HepG2 (cell line): Measurements from ENCODE around the gene CRTC2. TPM values are rescaled to one million over a fixed set of nuclear protein-coding genes. Genes with fewer than 3 reads are reported as not detected.

Experiments
- ATM ChIP-seq: fragments of 450-650 bp; IDR thresholded peaks from 2 replicates; pipeline ENCODE4 v1.7.1; 2017; ENCODE audit warnings: mild to moderate bottlenecking, borderline replicate concordance
- CHD4 ChIP-seq: fragments of 200-600 bp; sonication (generic); IDR thresholded peaks from 2 replicates; pipeline ENCODE4 v1.7.0; 2017; ENCODE audit warnings: mild to moderate bottlenecking, low read length, borderline replicate concordance
- KAT2B ChIP-seq: fragments of 150-350 bp; IDR thresholded peaks from 2 replicates; pipeline ENCODE4 v1.6.1; 2014; ENCODE audit warnings: low read depth, low read length, borderline replicate concordance
- NR1H2 ChIP-seq: sonication (generic); formaldehyde crosslinking; IDR thresholded peaks from 2 replicates; pipeline ENCODE4 v1.8.1; 2022; ENCODE audit warnings: low read depth, missing genetic modification reagents, borderline replicate concordance
- RCOR2 ChIP-seq: IDR thresholded peaks from 2 replicates; pipeline ENCODE4 v1.6.1; 2016; ENCODE audit warnings: missing biosample characterization, missing genetic modification reagents
- SOX5 ChIP-seq: IDR thresholded peaks from 2 replicates; pipeline ENCODE4 v1.6.1; 2016; ENCODE audit warnings: borderline replicate concordance
- TAF1 ChIP-seq: sonication (generic); formaldehyde crosslinking; IDR thresholded peaks from 2 replicates; pipeline ENCODE4 v1.4.0; 2020; ENCODE audit warnings: missing genetic modification reagents
- ZNF17 ChIP-seq: sonication (generic); formaldehyde crosslinking; IDR thresholded peaks from 2 replicates; pipeline ENCODE4 v1.5.0; 2020; ENCODE audit warnings: mild to moderate bottlenecking, missing genetic modification reagents
- ZNF205 ChIP-seq: IDR thresholded peaks from 2 replicates; pipeline ENCODE4 v1.6.1; 2018; ENCODE audit warnings: missing biosample characterization, missing genetic modification reagents
- ZNF407 ChIP-seq: sonication (generic); formaldehyde crosslinking; IDR thresholded peaks from one replicate; pipeline ENCODE4 v1.5.1; 2020; ENCODE audit warnings: mild to moderate bottlenecking, missing genetic modification reagents; ENCODE audit errors: not compliant biosample characterization
- ZNF7 ChIP-seq: IDR thresholded peaks from 2 replicates; pipeline ENCODE4 v1.6.1; 2016; ENCODE audit warnings: missing biosample characterization, missing genetic modification reagents
- ZNF776 ChIP-seq: sonication (generic); formaldehyde crosslinking; IDR thresholded peaks from 2 replicates; pipeline ENCODE4 v1.4.0; 2020; ENCODE audit warnings: mild to moderate bottlenecking, missing genetic modification reagents
- polyA plus RNA-seq, 8 experiments: library from polyadenylated mRNA; depleted of rRNA in 3 of 8; stranded (reverse) in 7 of 8; unstranded in 1 of 8; fragments of >200 nt; fragmentation: Illumina TruSeq in 4 of 8; extraction: Trizol in 4 of 8; gene quantifications; 2 replicates each; pipeline versions ENCODE4 v1.2.1 to v1.2.3, GENCODE V29; 2011 to 2016; ENCODE audit warnings: low read depth in 4 of 8, missing spikeins in 1 of 8, mixed read lengths in 1 of 8; ENCODE audit not compliant: insufficient read depth in 1 of 8
- total RNA-seq, 5 experiments: library from RNA; depleted of rRNA; stranded (reverse); fragments of >200 nt; fragmentation: Illumina TruSeq; extraction: Trizol; gene quantifications; 2 replicates each; pipeline ENCODE4 v1.2.3, GENCODE V29; 2016; ENCODE audit warnings: low read depth in 1 of 5
- TF ChIP-seq, protein P1 (sequence below): sonication (generic); formaldehyde crosslinking; IDR thresholded peaks from 2 replicates; pipeline ENCODE4 v1.8.0; 2022; ENCODE audit warnings: low read depth, missing genetic modification reagents
- TF ChIP-seq, protein P2 (sequence below): sonication (generic); formaldehyde crosslinking; conservative IDR thresholded peaks from 2 replicates; pipeline ENCODE4 v1.4.0; 2020; ENCODE audit warnings: missing genetic modification reagents
- TF ChIP-seq, protein P3 (sequence below): sonication (generic); formaldehyde crosslinking; IDR thresholded peaks from 2 replicates; pipeline ENCODE4 v1.4.0; 2020; ENCODE audit warnings: mild to moderate bottlenecking, missing genetic modification reagents

The CRTC2 gene
- total and polyA plus RNA-seq, 2 of the 13 experiments (the other 11 are each of a cell fraction or from before 2014, with no cell fraction given), result 6.1 to 26.7 TPM

- TF ChIP-seq, protein P1, sequence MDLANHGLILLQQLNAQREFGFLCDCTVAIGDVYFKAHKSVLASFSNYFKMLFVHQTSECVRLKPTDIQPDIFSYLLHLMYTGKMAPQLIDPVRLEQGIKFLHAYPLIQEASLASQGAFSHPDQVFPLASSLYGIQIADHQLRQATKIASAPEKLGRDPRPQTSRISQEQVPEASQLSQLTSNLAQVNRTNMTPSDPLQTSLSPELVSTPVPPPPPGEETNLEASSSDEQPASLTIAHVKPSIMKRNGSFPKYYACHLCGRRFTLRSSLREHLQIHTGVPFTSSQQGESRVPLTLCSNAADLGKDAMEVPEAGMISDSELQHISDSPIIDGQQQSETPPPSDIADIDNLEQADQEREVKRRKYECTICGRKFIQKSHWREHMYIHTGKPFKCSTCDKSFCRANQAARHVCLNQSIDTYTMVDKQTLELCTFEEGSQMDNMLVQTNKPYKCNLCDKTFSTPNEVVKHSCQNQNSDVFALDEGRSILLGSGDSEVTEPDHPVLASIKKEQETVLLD (CRISPR knock-in tag), result no peak
- TF ChIP-seq, protein P2, sequence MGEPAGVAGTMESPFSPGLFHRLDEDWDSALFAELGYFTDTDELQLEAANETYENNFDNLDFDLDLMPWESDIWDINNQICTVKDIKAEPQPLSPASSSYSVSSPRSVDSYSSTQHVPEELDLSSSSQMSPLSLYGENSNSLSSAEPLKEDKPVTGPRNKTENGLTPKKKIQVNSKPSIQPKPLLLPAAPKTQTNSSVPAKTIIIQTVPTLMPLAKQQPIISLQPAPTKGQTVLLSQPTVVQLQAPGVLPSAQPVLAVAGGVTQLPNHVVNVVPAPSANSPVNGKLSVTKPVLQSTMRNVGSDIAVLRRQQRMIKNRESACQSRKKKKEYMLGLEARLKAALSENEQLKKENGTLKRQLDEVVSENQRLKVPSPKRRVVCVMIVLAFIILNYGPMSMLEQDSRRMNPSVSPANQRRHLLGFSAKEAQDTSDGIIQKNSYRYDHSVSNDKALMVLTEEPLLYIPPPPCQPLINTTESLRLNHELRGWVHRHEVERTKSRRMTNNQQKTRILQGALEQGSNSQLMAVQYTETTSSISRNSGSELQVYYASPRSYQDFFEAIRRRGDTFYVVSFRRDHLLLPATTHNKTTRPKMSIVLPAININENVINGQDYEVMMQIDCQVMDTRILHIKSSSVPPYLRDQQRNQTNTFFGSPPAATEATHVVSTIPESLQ, result peak; percentile 30; the same call in 1 of the 2 replicates
- TF ChIP-seq ATM (no peak), CHD4 (no peak), TAF1 (peak; percentile 98), ZNF205 (peak; percentile 70; the same call in 1 of the 2 replicates), RCOR2 (no peak; the same call in 1 of the 2 replicates), ZNF407 (CRISPR knock-in tag) (no peak), KAT2B (no peak), ZNF7 (CRISPR knock-in tag) (no peak), NR1H2 (no peak), SOX5 (CRISPR knock-in tag) (peak; percentile 70), ZNF776 (CRISPR knock-in tag) (no peak), ZNF17 (CRISPR knock-in tag) (no peak)
- TF ChIP-seq, protein P3, sequence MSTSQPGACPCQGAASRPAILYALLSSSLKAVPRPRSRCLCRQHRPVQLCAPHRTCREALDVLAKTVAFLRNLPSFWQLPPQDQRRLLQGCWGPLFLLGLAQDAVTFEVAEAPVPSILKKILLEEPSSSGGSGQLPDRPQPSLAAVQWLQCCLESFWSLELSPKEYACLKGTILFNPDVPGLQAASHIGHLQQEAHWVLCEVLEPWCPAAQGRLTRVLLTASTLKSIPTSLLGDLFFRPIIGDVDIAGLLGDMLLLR, result no peak
These were observed 32.2 kb upstream of the CRTC2 start, which contains the start of gene RPS27 (continued) for GRCh38 chr1:153990468-153991150.
